NCI-H748 treated with DMSO at 0.1 percent for 48 hours (cell line): ENCODE measurements around the gene ARMC9.
"Not testable (repeated sequence)": the region's sequence is repeated elsewhere in the genome, so short reads cannot be mapped to it uniquely, and the experiment has no call there.

ENCODE experiments used
- DNase-seq: peaks from one replicate; lab custom pipeline; 2025; lab: John Stamatoyannopoulos, UW

Gene ARMC9

DNA sequence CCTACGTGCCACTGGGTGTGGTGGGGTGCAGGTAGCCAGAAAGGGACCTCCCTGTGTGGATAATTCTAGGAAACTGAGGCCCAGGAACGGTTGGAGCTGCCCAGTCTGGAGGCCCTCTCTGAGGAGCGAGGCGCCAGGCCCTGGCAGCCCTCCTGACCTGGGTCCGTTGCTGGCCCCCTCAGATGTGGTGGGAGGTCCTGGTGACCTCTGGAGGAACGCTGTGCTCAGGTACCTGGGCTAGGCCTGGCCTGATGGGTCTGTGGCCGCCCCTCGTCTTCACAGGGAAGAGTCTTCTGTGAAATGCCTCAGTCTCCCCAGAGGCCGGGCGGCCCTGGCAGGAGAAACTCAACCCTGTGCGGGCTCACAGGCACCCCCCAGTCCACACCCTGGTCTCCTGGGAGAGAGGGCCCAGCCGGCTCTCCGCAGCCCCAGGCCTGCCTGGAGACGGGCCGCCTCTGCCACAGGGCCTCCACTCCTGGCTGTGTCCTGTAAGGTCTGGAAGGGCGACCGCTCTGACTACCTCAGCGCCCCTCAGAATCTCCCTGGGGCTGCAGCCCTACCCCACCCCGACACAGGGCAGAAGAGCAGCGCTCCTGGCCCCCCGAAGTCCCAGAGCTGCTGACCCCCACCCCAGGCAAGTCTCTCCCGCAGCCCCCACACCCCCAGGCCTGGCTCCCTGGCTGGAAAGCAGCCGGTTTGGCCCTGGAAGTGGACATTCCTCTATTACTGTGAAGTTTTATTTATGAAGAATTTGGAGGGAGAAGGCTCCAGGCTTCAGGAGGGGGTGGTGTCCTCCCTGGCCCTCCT, 200.8 kb downstream of the ARMC9 start:
- DNase-seq = no peak

DNA sequence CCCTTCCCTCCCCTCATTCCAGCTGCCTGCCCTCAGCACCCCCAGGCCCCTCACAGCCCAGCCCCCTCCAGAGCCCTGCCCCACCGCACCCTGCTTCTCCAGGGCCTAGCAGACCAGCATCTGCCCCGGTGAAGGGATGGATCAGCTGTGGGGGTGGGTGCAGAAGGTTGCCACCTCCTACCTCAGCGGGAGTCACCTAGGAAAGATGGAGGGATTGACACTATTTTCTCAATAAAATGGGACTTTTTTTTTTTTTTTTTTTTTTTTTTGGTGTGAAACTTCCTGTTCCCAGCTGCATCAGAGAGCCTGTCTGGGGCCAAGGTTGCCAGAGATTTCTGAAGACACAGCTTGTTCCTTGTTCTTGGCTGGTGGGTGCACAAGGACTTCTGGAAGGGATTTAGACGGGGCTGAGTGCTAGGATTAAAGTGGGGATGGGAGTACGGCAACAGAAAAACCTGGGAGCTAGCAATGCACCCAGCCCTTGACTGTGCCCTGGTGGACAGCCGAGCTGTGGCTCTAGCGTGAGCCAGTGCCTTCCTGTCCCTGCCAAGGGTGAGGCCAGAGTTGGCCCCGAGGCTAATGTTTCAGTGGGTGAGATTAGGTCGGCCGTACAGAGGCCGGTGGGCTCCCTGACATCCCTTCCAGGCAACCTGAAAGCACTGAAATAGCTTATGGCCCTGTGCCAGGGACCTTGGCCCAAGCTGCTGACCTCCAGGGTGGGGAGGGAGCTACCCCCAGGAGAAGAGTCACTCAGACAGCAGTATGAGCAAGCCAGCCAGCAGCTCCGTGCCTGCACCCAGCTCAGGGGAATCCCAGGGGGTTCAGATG, 201.6 kb downstream of the ARMC9 start:
- no peak for DNase-seq

DNA sequence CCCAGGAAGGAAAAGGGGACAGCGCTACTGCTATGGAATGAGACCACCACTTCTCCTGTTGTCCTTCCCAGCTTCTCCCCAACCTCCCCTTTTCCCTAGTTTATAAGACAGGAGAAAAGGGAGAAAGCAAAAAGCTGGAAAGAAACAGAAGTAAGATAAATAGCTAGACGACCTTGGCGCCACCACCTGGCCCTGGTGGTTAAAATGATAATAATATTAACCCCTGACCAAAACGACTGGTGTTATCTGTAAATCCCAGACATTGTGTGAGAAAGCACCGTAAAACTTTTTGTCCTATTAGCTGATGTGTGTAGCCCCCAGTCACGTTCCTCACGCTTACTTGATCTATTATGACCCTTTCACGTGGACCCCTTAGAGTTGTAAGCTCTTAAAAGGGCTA, 202.2 kb downstream of the ARMC9 start:
- not testable (repeated sequence) for DNase-seq

DNA sequence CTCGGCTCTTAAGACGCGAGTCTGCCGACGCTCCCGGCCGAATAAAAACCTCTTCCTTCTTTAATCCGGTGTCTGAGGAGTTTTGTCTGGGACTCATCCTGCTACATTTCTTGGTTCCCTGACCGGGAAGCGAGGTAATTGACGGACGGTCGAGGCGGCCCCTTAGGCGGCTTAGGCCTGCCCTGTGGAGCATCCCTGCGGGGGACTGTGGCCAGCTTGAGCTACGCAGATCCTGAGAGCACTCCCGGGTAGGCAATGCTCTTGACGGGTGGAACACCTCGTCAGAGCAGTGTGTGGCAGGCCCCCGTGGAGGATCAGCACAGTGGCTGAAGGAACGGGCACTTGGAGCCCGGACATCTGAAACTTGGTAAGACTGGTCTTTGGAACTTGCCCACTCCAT, 202.7 kb downstream of the ARMC9 start:
- DNase-seq = not testable (repeated sequence)

DNA sequence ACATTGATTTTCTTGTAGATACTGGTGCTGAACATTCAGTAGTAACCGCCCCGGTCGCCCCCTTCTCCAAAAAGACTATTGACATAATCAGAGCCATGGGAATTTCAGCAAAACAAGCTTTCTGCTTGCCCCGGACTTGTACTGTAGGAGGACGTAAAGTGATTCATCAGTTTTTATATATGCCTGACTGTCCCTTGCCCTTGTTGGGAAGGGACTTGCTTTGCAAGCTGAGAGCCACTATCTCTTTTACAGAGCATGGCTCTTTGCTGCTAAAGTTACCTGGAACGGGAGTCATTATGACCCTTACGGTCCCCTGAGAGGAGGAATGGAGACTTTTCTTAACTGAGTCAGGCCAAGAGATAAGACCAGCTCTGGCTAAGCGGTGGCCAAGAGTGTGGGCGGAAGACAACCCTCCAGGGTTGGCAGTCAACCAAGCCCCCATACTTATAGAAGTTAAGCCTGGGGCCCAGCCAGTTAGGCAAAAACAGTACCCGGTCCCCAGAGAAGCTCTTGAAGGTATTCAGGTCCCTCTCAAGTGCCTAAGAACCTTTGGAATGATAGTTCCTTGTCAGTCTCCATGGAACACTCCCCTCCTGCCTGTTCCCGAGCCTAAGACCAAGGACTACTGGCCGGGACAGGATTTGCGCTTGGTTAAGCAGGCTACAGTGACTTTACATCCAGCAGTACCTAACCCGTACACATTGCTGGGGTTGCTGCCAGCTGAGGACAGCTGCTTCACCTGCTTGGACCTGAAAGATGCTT, 205.2 kb downstream of the ARMC9 start:
- DNase-seq = not testable (repeated sequence)

DNA sequence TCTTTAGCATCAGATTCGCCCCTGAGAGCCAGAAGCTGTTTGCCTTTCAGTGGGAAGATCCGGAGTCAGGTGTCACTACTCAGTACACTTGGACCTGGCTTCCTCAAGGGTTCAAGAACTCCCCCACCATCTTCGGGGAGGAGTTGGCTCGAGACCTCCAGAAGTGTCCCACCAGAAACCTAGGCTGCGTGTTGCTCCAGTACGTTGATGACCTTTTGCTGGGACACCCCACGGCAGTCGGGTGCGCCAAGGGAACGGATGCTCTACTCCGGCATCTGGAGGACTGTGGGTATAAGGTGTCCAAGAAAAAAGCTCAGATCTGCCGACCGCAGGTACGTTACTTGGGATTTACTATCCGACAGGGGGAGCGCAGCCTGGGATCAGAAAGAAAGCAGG, 205.8 kb downstream of the ARMC9 start:
- DNase-seq = not testable (repeated sequence)

DNA sequence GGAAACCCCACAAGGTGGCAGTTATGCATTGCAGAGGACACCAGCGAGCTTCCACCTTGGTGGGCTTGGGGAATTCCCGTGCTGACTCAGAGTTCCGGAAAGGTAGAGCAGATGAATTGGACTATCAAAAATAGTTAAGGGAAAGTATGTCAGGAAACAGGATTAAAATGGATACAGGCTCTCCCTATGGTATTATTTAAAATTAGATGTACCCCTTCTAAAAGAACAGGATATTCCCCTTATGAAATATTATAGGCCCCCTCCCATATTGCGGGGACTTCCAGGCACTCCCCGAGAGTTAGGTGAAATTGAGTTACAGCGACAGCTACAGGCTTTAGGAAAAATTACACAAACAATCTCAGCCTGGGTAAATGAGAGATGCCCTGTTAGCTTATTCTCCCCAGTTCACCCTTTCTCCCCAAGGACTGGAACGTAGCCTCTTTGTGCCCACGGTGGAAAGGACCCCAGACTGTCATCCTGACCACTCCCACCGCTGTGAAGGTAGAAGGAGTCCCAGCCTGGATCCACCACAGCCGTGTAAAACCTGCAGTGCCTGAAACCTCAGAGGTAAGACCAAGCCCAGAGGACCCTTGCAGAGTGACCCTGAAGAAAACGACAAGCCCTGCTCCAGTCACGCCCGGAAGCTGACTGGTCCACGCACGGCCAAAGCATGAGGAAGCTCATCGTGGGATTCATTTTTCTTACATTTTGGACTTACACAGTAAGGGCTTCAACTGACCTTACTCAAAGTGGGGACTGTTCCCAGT, 207.4 kb downstream of the ARMC9 start:
- DNase-seq = not testable (repeated sequence)

DNA sequence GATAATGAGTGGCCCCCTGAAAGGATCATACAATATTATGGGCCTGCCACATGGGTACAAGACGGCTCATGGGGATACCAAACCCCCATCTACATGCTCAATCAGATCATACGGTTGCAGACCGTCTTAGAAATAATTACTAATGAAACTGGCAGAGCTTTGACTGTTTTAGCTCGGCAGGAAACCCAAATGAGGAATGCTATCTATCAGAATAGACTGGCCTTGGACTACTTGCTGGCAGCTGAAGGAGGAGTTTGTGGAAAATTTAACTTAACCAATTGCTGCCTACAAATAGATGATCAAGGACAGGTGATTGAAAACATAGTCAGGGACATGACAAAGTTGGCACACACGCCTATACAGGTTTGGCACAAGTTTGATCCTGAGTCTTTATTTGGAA, 209.3 kb downstream of the ARMC9 start:
- DNase-seq = not testable (repeated sequence)

DNA sequence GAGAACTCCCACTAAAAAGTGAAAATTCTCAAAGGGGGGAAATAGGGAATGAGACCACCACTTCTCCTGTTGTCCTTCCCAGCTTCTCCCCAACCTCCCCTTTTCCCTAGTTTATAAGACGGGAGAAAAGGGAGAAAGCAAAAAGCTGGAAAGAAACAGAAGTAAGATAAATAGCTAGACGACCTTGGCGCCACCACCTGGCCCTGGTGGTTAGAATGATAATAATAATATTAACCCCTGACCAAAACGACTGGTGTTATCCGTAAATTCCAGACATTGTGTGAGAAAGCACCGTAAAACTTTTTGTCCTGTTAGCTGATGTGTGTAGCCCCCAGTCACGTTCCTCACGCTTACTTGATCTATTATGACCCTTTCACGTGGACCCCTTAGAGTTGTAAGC, 209.9 kb downstream of the ARMC9 start:
- not testable (repeated sequence) for DNase-seq

DNA sequence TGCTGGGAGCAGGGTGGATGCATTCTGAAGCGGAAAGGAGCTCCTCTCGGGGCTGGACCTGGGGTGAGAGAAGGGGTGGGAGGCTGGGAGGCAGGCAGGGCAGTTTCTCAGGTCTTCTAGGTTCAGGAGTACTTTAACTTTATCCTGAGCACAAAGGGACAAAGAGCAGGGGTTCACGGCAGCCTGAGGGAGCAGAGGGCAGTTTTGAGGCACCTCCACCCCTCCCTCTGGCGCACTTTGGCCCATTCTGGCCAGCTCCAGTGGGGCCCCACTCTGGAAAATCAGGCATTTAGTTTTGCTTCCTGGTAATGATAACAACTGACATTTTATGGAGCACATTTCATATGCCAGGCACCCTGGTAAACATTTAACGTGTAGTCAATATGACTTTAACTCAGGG, 211.3 kb downstream of the ARMC9 start:
- no peak for DNase-seq

DNA sequence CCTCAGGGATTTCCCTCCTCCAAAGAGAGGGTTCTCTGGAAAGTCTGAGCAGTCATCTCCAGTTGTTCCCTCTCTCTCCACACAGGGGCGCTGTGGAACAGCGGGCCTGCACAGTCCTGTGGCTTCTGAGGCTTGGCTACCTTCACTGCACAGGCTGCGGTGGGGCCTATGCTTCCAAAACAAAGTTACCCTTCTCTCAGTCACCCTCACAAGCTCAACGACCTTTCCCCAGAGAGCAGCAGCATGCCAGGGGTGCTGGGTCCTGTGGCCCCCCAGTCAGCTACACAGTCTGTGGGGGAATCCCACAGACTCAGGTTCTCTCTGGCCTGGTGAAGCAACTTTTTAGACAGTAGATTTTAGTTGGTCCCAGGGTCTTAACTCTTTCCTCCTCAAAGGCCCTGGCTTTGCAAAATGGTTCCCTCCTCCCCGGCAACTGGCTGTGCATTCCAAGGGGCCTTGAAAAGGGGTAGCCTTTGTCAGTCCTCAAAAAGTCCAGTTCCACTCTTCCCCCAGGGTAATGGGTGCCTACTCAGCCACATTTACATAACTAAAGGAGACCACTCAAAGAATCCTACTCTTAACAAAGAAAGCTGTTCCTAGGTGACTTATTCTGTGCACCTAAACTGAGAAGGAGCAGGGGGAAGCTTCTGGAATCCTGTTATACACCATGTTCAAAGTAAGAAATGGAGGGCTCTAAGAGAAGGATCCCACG, 212.0 kb downstream of the ARMC9 start:
- no peak for DNase-seq

DNA sequence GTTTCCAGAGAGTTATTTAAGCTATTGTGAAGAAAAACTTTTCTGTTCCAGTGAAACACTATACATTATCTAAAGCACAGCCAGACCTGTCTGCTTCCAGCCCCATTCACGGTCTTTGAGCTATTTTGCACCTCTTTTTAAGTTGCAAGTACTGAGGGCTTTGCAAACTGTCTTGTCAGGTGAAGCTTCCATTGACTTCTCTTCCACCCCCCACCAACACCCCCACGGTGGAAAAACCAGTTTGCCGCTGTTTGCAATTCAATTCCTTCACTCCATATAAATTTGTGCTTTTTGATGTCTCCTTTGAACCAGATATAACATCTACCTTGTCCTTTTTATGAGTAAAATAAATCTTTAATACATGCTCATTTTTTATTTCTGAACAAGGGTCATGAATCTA, 212.8 kb downstream of the ARMC9 start:
- DNase-seq = no peak

DNA sequence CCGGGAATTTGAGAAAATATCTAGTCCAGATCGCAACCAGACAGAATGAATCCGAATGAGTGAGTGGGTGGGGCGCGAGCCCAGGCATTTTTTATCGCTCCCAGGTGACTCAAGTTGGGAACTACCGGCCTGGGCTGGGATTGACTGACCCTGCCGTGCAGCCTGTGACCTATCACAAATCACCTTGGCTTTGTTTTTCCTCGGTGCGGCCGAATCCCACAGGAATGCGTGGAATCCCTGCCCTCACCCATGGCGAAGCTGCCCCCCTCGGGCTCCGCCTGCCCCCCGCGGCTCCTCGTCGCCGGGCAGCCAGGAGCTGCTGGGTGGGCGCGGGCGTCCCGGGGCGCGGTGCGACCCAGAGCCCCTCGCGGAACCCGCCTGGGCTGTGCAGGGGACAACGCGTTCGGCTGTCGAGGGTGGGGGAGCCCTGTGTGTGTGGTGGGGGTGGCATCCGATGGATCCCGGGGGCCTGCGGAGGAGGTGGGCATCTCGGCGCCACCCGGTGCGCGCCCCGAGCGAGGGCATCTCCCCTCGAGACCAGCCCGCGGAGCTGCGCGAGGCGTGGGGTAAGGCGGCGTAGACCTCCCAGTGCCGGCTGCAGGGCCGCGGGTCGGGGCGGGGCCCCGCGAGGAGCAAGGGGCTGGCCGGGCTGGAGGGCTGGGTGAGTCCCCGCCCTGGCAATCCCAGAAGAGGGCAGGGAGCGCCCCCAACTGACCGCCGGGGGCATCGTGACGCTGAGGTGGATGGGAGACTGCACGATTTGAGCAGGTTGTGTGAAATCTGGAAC, 213.6 kb downstream of the ARMC9 start:
- peak; percentile 54 for DNase-seq

DNA sequence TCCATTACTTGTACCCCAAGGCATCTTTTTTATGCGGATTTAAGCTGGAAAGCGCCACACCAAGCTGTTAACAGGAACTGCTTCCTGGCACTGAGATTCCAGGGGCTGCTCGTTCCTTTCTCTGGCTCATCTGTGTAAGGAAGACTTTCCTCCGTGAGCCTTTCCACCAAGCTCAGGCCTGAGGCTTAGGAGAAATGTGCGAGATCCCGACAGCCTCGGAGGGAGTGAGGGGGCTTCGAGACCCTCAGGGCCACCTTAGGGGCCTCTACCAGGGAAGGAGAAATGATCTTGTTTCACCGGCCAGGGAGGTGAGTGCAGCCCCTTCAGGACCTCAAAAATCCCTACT, 214.2 kb downstream of the ARMC9 start:
- no peak for DNase-seq

DNA sequence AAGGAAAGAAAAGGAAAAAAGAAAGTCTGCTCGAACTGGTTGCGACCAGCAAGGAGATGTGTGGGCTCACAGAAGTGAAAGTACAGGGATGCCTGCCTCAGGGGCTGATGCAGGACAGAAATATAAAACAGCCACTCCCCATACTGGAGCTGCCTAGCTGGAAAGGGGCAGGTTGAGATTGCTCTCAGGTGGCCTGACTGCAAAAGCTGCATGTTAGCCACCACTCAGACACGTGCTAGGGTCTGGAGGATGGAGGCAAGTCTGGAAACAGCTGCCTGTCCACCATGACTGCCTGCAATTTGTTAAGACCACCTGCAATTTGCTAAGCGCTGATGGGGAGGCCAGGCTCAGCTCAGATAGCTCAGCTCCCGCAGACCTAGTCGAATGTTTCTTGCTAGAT, 215.0 kb downstream of the ARMC9 start:
- DNase-seq = no peak

DNA sequence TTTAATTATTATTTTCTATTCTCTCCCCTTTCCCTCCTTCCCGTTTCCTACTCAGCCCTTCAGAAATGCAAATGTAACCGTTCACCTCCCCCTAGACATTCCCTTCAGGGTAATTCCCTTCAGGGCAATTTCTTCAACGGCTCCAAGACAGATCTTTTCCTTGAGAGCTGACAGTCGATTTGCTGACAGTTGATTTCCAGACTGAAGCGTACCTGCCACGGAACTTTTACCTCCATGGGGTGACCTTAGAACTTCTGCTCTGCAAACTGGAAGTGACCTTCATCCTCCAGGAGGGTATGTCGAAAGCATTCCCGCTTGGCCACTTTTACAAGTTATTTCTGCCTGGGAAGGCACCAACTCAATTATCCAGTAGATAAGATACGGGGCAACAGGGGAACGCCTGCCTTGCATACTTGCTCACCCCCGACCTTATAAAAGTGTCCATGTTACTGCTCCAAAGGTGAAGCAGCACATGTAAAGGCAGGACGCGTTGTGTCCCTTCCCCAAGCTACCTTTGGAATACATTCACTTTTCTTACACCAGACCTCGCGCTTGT, 215.6 kb downstream of the ARMC9 start:
- no peak for DNase-seq

DNA sequence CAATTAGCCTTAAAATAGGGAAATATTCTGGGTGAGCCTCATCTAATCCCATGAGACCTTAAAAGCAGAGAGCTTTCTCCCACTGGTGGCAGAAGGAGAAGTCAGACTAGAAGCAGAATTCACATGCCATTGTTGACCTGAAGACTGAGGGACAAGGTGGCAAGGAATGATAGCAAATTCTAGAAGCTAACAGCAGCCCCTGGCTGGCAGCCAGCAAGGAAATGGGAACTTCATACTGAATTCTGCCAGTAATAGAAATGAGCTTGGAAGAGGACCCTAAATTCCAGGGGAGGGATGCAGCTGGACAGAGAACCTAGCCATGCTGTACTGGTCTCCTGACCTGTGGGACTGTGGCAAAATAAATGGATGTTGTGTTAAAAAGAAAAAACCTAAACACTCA, 216.6 kb downstream of the ARMC9 start:
- no peak for DNase-seq

DNA sequence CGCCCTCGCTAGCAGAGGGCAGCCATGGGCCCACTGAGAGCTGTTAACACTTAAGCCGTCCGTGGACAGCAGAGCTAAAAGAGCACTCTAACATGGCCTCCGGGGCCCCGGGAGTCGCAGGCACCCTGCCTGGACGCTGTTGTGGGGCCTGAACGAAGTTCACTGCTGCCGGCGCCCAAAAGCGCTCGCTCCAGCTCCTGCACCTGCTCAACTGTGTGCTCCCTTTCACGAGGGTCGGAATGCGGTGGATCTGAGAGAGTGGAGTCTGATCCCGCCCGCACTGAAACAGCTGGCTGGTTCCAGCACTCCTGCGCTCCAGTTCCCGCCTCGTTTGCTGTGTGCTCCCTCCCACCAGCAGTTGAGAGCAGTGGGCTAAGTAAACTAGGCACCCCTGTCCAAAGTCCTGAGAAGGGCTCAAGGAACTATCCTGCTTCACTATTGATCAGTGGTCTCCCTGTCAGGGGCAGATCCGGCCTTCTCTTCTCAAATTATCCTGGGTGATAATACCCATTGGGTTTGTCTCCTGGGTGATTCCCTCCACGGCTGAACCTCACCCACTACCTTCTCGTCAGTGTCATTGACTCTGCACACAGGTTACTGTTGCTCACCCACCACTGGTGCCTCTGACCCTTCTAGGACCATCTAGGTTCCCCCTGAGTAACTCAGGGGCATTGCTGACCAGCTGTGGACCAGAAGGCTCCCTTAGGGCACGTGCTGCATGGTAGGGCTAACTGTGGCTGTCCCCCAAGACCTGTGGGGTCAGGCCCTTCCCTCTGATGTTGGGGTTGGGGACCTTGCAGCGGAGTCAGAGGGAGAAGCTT, 220.6 kb downstream of the ARMC9 start:
- no peak for DNase-seq

DNA sequence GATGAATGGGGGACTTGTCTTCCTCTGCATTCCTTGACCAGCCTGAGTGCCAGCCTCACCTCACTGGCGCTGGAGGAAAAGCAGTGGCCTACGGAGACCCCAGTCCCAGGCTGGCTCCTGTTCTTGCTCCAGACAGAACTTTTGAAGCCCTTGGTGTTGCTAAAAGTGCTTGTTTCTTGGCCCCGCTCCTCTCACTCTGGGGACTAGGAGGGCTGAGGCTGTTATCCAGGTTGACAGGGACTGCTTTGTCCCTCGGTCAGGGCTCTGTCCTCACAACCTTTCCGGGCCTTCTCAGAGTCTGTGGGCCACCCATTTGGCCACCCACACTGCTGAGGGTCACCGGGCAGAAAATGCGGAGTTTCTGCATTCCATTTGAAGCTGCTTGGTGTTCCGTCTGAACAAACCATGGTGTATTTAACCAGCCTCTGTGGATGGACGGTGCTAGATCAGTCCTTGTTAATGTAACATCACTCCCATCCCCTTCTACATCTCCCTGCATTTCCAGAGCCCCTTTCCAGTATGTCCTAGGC, 222.7 kb downstream of the ARMC9 start:
- DNase-seq = no peak
